ENCODE data around the gene HTRA1. TPM values are rescaled to one million over a fixed set of nuclear protein-coding genes. Genes with fewer than 3 reads are reported as not detected.

HTRA1 gene
- total RNA-seq, 1 experiment from 2014 or later, result 157 TPM

DNA sequence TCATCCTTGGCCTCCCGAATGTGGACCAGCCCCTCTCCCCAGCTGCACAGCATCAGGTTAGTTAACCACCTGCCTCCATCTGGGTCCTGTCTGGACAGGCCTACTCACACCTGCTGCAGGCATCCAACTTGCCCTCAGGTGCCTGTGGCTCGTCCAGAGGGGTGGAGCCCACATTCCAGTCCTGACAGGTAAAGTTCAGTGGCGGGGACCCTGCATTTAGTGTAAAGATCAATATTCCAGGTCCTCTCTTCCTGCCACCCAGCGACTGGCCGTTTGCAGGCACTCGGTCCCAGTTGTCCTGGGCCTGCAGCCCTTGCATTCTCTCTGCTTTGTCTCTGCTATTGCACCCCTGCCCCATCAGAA lies 15.0 kb downstream of the HTRA1 start:
- Mint-ChIP-seq H3K27ac (ENCODE audit: low read depth, unreplicated experiment) (peak overlapping the region; percentile 12), H3K36me3 (ENCODE audit: insufficient read depth, unreplicated experiment) (peaks cover 23% of the 10 kb centered on the region), H3K27me3 (ENCODE audit: insufficient read depth, unreplicated experiment) (no peaks in the 10 kb centered on the region), H3K4me3 (ENCODE audit: unreplicated experiment) (no peak overlapping the region), H3K9me3 (ENCODE audit: unreplicated experiment) (no peaks in the 10 kb centered on the region), H3K4me1 (ENCODE audit: insufficient read depth, unreplicated experiment) (peaks cover 14% of the 10 kb centered on the region)
- POLR2A ChIA-PET, result interaction anchor here (0.7 to 2.4 kb wide), 2 partner anchors 15 to 18 kb away, joined by 3 to 7 read pairs; no protein-coding TSS in a partner anchor
- intact Hi-C loops (cut with micrococcal nuclease), result no loop called here
- DNase-seq (ENCODE audit: unreplicated experiment), result peak; percentile 51
- no peak for TF ChIP-seq CTCF (IDR thresholded peaks at IDR 0.05; ENCODE audit: unreplicated experiment)
- CTCF ChIA-PET, result interaction anchor here (0.6 kb wide), 1 partner anchor 105 kb away, joined by 3 read pairs; no protein-coding TSS in a partner anchor
- no TSS peak for BruUV-seq (replicated peaks)

DNA sequence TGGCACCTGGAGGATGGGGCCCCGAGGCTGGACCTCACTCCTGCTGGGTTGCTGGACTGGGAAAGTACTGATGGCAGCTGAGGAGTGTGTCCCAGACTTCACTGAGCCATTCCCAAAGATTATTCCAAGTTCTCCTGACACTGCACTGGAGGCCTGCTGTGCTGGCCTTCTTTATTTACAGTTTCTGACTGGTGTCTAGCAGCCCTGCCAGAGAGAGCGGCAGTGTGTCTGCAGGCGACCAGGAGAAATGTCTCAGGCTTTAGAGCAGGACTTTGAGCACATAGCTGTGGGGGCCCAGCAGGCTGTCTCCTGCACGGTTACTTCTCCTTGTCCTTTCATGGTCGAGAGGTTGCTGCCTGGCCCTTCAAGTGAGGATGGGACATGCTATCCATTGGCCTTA lies 16.1 kb downstream of the HTRA1 start:
- CTCF ChIA-PET, result interaction anchor here (0.7 kb wide), 1 partner anchor 38 kb away, joined by 3 read pairs; no protein-coding TSS in a partner anchor
- H3K4me3 Mint-ChIP-seq (ENCODE audit: unreplicated experiment), result no peak overlapping the region
- intact Hi-C loops (cut with micrococcal nuclease), result no loop called here
- H3K4me1 Mint-ChIP-seq (ENCODE audit: insufficient read depth, unreplicated experiment), result peaks cover 14% of the 10 kb centered on the region
- peaks cover 21% of the 10 kb centered on the region for H3K36me3 Mint-ChIP-seq (ENCODE audit: insufficient read depth, unreplicated experiment)
- H3K9me3 Mint-ChIP-seq (ENCODE audit: unreplicated experiment), result peaks cover 8% of the 10 kb centered on the region
- no TSS peak for BruUV-seq (replicated peaks)
- H3K27ac Mint-ChIP-seq (ENCODE audit: low read depth, unreplicated experiment), result no peak overlapping the region
- no peak for DNase-seq (ENCODE audit: unreplicated experiment)
- TF ChIP-seq CTCF (IDR thresholded peaks at IDR 0.05; ENCODE audit: unreplicated experiment), result no peak
- POLR2A ChIA-PET, result interaction anchor here (0.7 to 2.6 kb wide), 3 partner anchors 8 to 40 kb away, joined by 3 to 17 read pairs (median 7); no protein-coding TSS in a partner anchor
- H3K27me3 Mint-ChIP-seq (ENCODE audit: insufficient read depth, unreplicated experiment), result no peaks in the 10 kb centered on the region

DNA sequence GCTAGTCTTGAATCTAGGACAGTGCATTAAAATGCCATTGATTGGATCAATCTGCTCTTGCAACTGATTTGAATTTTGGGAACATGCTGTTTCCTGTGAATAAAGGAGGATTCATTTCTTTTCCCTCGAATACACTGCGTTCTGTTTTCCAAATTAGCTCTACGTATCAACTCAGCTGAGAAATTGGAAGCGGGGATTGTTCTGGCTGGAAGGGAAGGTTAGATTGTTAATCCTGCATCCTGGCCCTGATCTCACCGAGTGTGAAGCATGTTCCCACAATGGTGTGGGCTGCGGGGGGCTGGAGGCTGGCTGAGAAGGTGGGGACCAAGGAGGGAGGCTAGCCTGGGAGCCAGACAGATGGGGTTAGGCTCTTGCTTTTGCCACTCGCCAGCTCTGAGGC lies 17.6 kb downstream of the HTRA1 start:
- H3K27me3 Mint-ChIP-seq (ENCODE audit: insufficient read depth, unreplicated experiment), result no peaks in the 10 kb centered on the region
- POLR2A ChIA-PET, result interaction anchor here (0.6 to 2.6 kb wide), 3 partner anchors 10 to 95 kb away, joined by 3 to 17 read pairs (median 3); no protein-coding TSS in a partner anchor
- BruUV-seq (replicated peaks), result no TSS peak
- TF ChIP-seq CTCF (IDR thresholded peaks at IDR 0.05; ENCODE audit: unreplicated experiment), result no peak
- peaks cover 8% of the 10 kb centered on the region for H3K9me3 Mint-ChIP-seq (ENCODE audit: unreplicated experiment)
- H3K36me3 Mint-ChIP-seq (ENCODE audit: insufficient read depth, unreplicated experiment), result peaks cover 27% of the 10 kb centered on the region
- CTCF ChIA-PET, result interaction anchor here (1.2 kb wide), 2 partner anchors 10 to 86 kb away, joined by 3 to 7 read pairs; no protein-coding TSS in a partner anchor
- no peak overlapping the region for H3K4me3 Mint-ChIP-seq (ENCODE audit: unreplicated experiment)
- intact Hi-C loops (cut with micrococcal nuclease), result no loop called here
- H3K4me1 Mint-ChIP-seq (ENCODE audit: insufficient read depth, unreplicated experiment), result peaks cover 21% of the 10 kb centered on the region
- DNase-seq (ENCODE audit: unreplicated experiment), result no peak
- no peak overlapping the region for H3K27ac Mint-ChIP-seq (ENCODE audit: low read depth, unreplicated experiment)

DNA sequence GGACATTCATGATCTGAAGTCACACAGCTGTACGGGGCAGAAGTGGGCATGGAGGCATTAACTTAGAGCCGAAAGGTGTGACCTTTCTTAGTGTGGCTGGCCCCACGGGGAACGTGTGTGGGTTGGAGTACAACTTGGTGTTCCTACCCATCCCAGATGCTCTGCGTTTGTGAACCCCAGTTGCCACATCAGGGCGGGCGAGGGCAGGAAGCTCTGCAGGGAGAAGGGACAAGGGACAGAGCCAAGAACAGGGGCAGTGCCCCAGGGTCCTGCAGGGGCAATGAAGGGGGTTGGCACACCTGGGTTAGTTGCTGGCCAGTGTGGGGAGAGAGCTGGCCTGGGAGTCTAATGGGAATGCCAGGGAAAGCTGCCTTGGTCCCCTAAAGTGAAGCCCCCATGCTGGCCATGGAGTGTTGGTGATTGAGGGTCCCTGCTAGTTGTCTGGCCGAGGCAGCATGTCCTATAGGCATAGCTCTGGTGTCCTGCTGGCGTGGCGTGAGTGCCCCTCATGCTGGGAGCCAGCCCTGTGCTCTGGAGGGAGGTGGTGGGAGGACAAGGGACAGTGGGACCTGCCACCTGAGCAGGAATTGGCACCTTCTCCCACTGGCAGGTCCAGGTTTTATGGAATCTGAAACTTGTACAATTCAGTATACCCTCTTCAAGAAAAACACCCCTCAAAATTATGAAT lies 18.9 kb downstream of the HTRA1 start:
- no TSS peak for BruUV-seq (replicated peaks)
- H3K27ac Mint-ChIP-seq (ENCODE audit: low read depth, unreplicated experiment), result no peak overlapping the region
- TF ChIP-seq CTCF (IDR thresholded peaks at IDR 0.05; ENCODE audit: unreplicated experiment), result no peak
- H3K9me3 Mint-ChIP-seq (ENCODE audit: unreplicated experiment), result peaks cover 8% of the 10 kb centered on the region
- CTCF ChIA-PET, result interaction anchor here (0.9 to 1.1 kb wide), 2 partner anchors 11 to 15 kb away, joined by 3 to 5 read pairs; no protein-coding TSS in a partner anchor
- H3K36me3 Mint-ChIP-seq (ENCODE audit: insufficient read depth, unreplicated experiment), result peaks cover 17% of the 10 kb centered on the region
- intact Hi-C loops (cut with micrococcal nuclease), result no loop called here
- H3K4me1 Mint-ChIP-seq (ENCODE audit: insufficient read depth, unreplicated experiment), result peaks cover 17% of the 10 kb centered on the region
- DNase-seq (ENCODE audit: unreplicated experiment), result no peak
- H3K4me3 Mint-ChIP-seq (ENCODE audit: unreplicated experiment), result no peak overlapping the region
- POLR2A ChIA-PET, result interaction anchor here (1.0 to 3.7 kb wide), 5 partner anchors 11 to 94 kb away, joined by 3 to 17 read pairs (median 3); no protein-coding TSS in a partner anchor
- no peaks in the 10 kb centered on the region for H3K27me3 Mint-ChIP-seq (ENCODE audit: insufficient read depth, unreplicated experiment)
